ENCODE results near the gene SDHA.
"Not testable (repeated sequence)": the region's sequence is repeated elsewhere in the genome, so short reads cannot be mapped to it uniquely, and the experiment has no call there.

The SDHA gene

GRCh38 chr5:198516-199196, 19.5 kb upstream of the SDHA start:
- no peak for DNase-seq

- DNase-seq, result no peak
Measured at GRCh38 chr5:199197-199949, 18.7 kb upstream of the SDHA start.

GRCh38 chr5:199950-200645, 18.0 kb upstream of the SDHA start:
- no peak for DNase-seq

GRCh38 chr5:200985-201384, 17.1 kb upstream of the SDHA start:
- no peak for DNase-seq

GRCh38 chr5:201672-202071, 16.4 kb upstream of the SDHA start:
- DNase-seq, result no peak

GRCh38 chr5:203246-203930, 14.7 kb upstream of the SDHA start:
- DNase-seq, result no peak

GRCh38 chr5:204001-204400, 14.1 kb upstream of the SDHA start:
- DNase-seq, result no peak

GRCh38 chr5:204462-204861, 13.7 kb upstream of the SDHA start:
- no peak for DNase-seq

GRCh38 chr5:204966-205670, 13.0 kb upstream of the SDHA start:
- DNase-seq, result no peak

- DNase-seq, result no peak
Measured at GRCh38 chr5:206406-206805, 11.7 kb upstream of the SDHA start.

- no peak for DNase-seq
Measured at GRCh38 chr5:206927-207536, 11.1 kb upstream of the SDHA start.

- no peak for DNase-seq
Measured at GRCh38 chr5:207599-207998, 10.5 kb upstream of the SDHA start.

- peak in 1 of 2 donors; percentile 9 for DNase-seq
Measured at GRCh38 chr5:208449-209114, 9.5 kb upstream of the SDHA start.

GRCh38 chr5:213803-214395, 4.2 kb upstream of the SDHA start:
- DNase-seq, result no peak

- not testable (repeated sequence) for DNase-seq
Measured at GRCh38 chr5:215256-215655, 2.9 kb upstream of the SDHA start.

GRCh38 chr5:216076-216475, 2.0 kb upstream of the SDHA start:
- not testable (repeated sequence) for DNase-seq

GRCh38 chr5:218457-219291, 554 bp downstream of the SDHA start:
- DNase-seq, result peak; percentile 48 to 56

- peak; percentile 4 to 11 for DNase-seq
Measured at GRCh38 chr5:219460-219863, 1.3 kb downstream of the SDHA start.

- no peak for DNase-seq
Measured at GRCh38 chr5:219991-220390, 1.9 kb downstream of the SDHA start.

Measured in inflammatory macrophage (primary cell).